Stimulated activated CD4-positive, alpha-beta T cell treated with anti-CD3 and anti-CD28 coated beads, Interleukin-4, amount 100 ng/mL, for 48 hours (primary cell): ENCODE measurements around the gene DUSP11.
"Not testable (repeated sequence)": the region's sequence is repeated elsewhere in the genome, so short reads cannot be mapped to it uniquely, and the experiment has no call there.

ENCODE experiments used
- DNase-seq, 2 donors: peaks; one replicate each; pipeline ENCODE4 v3.0.0-alpha.2; 2020; ENCODE audit warnings: low read depth in 2 of 2

The DUSP11 gene

GRCh38 chr2:73779467-73780236 lies at the start of gene DUSP11:
TSS of gene DUSP11 (minus strand) at chr2:73780103. CDS start at chr2:73779974, 129 bp downstream.
- DNase-seq: peak; percentile 92 to 95

GRCh38 chr2:73828818-73829570 lies 49.1 kb upstream of the DUSP11 start, which contains the start of gene STAMBP:
TSS of gene STAMBP (plus strand) at chr2:73828961. CDS start at chr2:73830857, 1,896 bp downstream.
- peak; percentile 80 to 89 for DNase-seq

- no peak for DNase-seq
Measured at GRCh38 chr2:73828389-73828817, 48.5 kb upstream of the DUSP11 start.

- no peak for DNase-seq
Measured at GRCh38 chr2:73827660-73828388, 47.9 kb upstream of the DUSP11 start.

DNA sequence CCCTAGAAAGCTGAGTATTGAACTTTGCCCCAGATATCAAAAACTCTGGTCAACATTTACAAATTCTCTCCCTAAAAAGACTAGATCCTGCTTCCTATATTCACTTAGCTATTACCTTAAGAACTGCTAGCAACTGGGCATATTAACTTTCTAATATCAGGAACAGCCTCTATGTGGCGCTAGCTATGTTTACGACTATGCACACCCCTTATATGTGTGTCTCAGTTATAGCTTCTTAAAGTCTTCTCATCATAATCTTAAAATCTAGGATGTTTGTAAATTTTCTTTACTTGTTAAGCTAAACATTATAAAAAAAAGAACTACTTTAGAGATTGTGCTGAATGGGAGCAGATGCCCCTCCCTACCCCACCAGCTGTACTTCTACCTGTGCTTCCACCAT lies 47.1 kb upstream of the DUSP11 start:
- DNase-seq: no peak

- no peak for DNase-seq
Measured at GRCh38 chr2:73825408-73825807, 45.5 kb upstream of the DUSP11 start.

DNA sequence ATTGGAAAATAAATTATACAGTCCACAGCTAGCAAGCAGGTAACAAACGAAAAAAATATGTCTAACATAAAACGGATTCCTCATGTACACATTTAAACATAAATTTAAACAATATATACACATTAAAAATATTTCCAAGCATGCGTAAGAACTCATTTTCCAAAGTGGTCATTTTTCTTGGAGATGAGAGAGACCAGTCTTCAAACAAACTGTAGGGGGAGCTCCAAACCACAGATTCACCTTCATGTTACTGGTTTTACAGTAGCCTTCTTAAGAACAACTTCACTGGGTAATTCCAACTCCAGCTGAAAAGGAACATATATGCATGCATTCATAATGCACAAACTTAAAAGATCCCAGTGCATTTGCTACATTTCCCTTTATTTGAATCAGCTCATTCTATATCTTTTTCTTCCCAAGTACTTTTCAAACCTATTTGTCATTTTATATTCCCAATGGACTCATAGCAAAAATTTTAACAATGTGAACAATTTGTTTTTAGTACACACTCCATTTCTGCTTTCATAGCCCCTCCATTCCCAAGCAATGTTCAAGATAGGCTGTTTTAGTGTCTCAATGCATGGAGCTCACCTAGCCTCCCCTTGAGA lies 44.1 kb upstream of the DUSP11 start:
- DNase-seq: peak in 1 of 2 donors; percentile 16

GRCh38 chr2:73823416-73823815 lies 43.5 kb upstream of the DUSP11 start:
- DNase-seq: no peak

DNA sequence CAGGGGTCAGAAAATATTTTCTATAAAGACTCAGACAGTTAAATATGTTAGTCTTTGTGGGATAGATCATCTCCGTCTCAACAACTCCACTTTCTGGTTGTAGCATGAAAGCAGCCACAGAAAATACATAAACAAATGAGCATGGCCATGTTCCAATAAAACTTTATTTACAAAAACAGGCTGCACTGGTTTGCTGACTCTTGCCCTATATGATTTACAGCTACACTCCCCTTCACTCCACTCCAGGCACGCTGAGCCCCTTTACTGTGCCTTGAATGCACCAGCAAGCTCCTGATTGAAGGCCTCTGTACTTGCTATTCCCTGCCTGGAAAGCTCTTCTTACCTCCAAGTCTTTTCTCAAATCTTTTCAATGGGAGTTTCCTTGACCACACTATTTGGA lies 43.1 kb upstream of the DUSP11 start:
- DNase-seq: no peak

DNA sequence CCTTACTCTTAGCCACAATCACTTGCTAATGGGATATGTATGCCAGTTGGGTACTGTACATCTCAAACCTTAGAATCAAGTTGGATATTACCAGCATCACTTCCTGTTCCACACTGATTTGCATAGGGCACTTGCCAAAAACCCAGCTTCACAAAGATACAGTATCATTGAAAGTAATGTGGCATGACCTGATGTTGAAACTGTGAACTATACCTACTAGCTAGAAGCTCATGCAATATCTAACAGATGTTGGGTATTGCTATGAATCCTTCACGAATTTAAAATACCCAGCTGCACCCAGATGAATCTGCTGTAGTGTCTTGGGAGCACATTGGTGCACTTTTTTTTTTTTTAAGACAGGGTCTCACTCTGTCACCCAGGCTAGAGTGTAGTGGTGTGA lies 42.4 kb upstream of the DUSP11 start:
- DNase-seq: no peak

DNA sequence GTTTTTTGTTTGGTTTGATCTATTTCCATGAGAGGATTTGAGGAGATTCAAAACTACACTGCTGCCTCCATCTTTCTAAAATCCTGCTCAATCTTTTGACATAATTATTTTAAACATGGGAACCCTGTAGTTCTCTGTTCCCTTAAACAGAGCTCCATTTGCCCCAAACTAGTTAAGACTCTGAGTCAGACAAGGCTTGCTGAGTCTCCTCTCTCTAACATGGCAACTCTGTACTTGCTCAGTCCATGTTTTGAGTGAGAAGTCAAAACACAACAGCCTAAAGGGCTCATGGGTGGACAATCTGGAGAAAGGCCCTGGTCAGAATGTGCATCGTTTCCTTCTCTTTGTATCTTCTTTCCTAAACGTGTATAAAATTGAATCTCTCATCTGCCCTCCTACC lies 41.8 kb upstream of the DUSP11 start:
- no peak for DNase-seq

DNA sequence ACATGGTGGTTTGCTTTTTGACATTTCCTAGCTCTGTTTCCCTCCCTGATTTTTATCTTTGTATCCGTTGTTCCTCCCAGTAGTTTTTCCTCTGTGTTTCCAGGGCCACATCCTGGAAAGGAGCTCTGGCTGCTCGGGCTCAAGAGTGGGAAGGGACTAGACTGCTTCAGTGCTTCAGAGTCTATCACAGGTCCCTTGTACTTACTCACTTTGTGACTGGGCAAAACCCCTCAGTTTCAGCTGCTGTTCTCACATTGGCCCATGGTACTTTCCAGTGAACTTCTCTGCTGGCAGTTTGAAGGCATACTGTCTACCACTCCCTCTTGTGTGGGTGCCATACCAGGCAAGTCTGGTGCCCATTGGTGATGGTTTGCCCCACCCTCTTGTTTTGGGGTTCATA lies 41.3 kb upstream of the DUSP11 start:
- DNase-seq: peak in 1 of 2 donors; percentile 28

- DNase-seq: no peak
Measured at GRCh38 chr2:73818296-73818695, 38.4 kb upstream of the DUSP11 start.

- no peak for DNase-seq
Measured at GRCh38 chr2:73812635-73813034, 32.7 kb upstream of the DUSP11 start.

DNA sequence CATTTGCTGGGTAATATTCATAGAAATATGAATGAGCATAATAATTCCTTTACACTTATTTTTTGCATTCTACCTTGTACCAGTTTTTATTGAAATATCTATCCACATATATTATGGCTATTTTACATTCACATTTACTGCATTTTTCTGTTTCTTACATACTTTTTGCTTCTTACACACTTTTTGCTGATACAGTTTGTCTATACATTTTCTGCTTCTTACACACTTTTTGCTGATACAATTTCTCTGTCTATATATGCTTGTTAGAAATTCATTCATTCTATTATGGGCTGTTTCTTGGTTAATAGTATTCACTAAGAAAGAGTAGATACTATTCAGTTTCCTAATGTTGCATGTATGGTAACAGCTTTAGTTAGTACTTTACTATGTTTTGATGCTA lies 32.0 kb upstream of the DUSP11 start:
- no peak for DNase-seq

- not testable (repeated sequence) for DNase-seq
Measured at GRCh38 chr2:73783883-73784282, 4.0 kb upstream of the DUSP11 start, which contains the start of gene C2orf78. TSS of gene C2orf78 (plus strand) at chr2:73784183. CDS start at chr2:73784310, 127 bp downstream.

DNA sequence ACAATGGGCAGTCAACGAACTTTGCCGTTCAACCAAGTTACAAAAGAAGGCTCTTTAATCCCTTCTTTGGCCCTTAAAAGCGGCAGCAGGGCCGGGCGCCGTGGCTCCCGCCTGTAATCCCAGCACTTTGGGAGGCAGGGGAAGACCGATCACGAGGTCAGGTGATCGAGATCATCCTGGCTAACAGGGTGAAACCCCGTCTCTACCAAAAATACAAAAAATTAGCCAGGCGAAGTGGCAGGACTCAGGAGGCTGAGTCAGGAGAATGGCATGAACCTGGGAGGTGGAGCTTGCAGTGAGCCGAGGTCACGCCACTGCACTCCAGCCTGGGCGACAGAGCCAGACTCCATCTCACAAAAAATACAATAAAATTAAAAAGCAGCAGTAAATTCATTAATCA lies 3.5 kb upstream of the DUSP11 start:
- not testable (repeated sequence) for DNase-seq

DNA sequence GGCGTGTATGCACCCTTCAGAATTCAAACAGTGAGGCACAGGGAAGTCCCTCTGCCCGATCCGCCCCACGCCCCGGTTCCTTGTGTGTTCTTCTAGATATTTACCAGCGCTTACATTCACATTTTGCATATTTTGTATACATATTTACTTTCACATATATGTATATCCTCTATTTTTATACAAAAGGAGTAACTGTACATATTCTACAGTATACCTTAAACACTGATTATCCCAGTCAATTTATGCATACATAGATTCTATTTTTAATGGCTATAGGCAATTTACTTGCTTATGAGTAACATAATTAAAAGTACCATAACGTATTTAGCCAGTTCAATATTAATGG lies 307 bp upstream of the DUSP11 start:
- DNase-seq: no peak

GRCh38 chr2:73778867-73779466 lies 936 bp downstream of the DUSP11 start:
- DNase-seq: not testable (repeated sequence)

DNA sequence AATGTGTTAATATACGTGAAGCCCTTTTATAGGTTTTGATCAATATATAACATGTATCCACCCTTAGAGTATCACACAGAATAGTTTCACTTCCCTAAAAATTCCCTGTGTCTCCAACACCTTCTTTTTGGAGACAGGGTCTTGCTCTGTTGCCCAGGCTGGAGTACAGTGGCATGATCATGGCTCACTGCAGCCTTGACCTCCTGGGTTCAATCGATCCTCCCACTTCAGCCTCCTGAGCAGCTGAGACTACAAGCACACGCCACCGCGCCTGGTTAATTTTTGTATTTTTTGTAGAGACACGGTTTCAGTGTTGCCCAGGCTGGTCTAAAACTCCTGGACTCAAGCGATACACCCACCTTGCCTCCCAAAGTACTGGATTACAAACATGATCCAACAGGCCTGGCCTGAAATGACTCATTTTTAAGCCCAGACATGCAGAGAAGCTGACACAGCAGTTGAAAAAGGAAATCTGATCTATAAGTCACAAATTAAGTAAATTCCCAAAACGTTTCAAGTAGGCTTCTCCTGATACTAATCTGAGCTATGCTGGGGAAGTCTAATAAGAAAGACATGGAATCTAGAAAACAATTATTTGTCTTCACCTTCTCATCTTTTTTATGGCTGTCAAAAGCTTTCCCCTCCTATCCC lies 2.9 kb downstream of the DUSP11 start:
- no peak for DNase-seq

DNA sequence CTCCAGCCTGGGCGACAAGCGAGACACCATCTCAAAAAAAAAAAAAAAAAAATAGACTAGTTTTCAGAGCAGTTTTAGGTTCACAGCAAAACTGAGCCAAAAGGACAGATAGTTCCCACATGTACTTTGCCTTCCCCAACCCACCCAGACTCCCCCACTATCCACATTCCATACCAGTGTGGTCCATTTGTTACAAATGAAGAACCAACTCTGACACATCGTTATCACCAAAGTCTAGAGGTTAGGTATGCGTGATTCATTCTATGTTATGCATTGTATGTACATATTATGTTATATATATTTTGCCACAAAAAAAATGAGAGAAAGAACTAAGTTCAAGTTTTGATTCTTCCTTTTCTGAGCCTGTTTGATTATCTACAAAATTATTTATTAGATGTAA lies 3.5 kb downstream of the DUSP11 start:
- DNase-seq: no peak
